Ovary (tissue), 3 donors: ENCODE data around the gene PLCB1.

Experiments used
- EP300 ChIP-seq: sonication (generic); formaldehyde crosslinking; IDR thresholded peaks from one replicate; pipeline ENCODE4 v1.6.1; 2017; ENCODE audit warnings: antibody characterized with exemption
- POLR2A ChIP-seq: fragments of 450-650 bp; IDR thresholded peaks from one replicate; pipeline ENCODE4 v1.6.1; 2017; ENCODE audit warnings: antibody characterized with exemption, mild to moderate bottlenecking, moderate library complexity
- TF ChIP-seq, protein P1 (sequence below), 3 donors: fragments of 450-650 bp in 2 of 3; fragments of 200-600 bp in 1 of 3; IDR thresholded peaks; one replicate each; pipeline versions ENCODE4 v1.5.1 to v1.8.0; 2016 to 2022; ENCODE audit warnings: antibody characterized with exemption in 3 of 3, mild to moderate bottlenecking in 1 of 3
- donor health status: DM: no; HTN: no; CAD: no.

DNA sequence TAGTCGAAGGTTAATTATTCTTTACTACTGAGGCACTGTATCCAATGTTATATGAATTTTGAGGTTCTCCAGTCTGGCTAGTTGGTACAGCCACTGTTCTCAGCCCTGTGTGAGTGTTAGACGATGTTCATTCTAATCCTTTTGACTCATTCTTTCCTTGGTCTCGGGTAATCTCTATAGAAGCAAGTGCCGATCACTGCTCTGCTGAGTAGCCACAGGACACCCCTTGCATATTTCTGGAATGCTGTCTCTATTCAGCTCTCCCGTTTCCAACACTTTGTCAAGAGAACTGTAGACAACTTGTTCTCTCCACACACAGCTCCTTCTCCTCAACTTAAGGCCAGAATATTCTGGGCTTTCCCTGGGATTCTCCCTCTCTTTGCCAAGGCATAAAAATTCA is 42.4 kb upstream of the PLCB1 start:
- TF ChIP-seq, protein P1, sequence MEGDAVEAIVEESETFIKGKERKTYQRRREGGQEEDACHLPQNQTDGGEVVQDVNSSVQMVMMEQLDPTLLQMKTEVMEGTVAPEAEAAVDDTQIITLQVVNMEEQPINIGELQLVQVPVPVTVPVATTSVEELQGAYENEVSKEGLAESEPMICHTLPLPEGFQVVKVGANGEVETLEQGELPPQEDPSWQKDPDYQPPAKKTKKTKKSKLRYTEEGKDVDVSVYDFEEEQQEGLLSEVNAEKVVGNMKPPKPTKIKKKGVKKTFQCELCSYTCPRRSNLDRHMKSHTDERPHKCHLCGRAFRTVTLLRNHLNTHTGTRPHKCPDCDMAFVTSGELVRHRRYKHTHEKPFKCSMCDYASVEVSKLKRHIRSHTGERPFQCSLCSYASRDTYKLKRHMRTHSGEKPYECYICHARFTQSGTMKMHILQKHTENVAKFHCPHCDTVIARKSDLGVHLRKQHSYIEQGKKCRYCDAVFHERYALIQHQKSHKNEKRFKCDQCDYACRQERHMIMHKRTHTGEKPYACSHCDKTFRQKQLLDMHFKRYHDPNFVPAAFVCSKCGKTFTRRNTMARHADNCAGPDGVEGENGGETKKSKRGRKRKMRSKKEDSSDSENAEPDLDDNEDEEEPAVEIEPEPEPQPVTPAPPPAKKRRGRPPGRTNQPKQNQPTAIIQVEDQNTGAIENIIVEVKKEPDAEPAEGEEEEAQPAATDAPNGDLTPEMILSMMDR (IDR thresholded peaks at IDR 0.05) = no peak
- no peak for TF ChIP-seq POLR2A
- no peak for TF ChIP-seq EP300
